Ovary (tissue), 3 donors: Measurements from ENCODE around the gene LRRN1.

Experiments
- POLR2A ChIP-seq: fragments of 450-650 bp; IDR thresholded peaks from one replicate; pipeline ENCODE4 v1.6.1; 2017; ENCODE audit warnings: antibody characterized with exemption, mild to moderate bottlenecking, moderate library complexity
- TF ChIP-seq, protein P1 (sequence below), 3 donors: fragments of 450-650 bp in 2 of 3; fragments of 200-600 bp in 1 of 3; IDR thresholded peaks; one replicate each; pipeline versions ENCODE4 v1.5.1 to v1.8.0; 2016 to 2022; ENCODE audit warnings: antibody characterized with exemption in 3 of 3, mild to moderate bottlenecking in 1 of 3
- donor health status: DM: no; HTN: no; CAD: no.

- no peak for TF ChIP-seq POLR2A
- TF ChIP-seq, protein P1, sequence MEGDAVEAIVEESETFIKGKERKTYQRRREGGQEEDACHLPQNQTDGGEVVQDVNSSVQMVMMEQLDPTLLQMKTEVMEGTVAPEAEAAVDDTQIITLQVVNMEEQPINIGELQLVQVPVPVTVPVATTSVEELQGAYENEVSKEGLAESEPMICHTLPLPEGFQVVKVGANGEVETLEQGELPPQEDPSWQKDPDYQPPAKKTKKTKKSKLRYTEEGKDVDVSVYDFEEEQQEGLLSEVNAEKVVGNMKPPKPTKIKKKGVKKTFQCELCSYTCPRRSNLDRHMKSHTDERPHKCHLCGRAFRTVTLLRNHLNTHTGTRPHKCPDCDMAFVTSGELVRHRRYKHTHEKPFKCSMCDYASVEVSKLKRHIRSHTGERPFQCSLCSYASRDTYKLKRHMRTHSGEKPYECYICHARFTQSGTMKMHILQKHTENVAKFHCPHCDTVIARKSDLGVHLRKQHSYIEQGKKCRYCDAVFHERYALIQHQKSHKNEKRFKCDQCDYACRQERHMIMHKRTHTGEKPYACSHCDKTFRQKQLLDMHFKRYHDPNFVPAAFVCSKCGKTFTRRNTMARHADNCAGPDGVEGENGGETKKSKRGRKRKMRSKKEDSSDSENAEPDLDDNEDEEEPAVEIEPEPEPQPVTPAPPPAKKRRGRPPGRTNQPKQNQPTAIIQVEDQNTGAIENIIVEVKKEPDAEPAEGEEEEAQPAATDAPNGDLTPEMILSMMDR (IDR thresholded peaks at IDR 0.05): no peak
These were observed 16.0 kb upstream of the LRRN1 start for GRCh38 chr3:3783210-3783609.
